ENCODE measurements around the gene C1orf216. TPM values are rescaled to one million over a fixed set of nuclear protein-coding genes. Genes with fewer than 3 reads are reported as not detected.
"Not testable (repeated sequence)": the region's sequence is repeated elsewhere in the genome, so short reads cannot be mapped to it uniquely, and the experiment has no call there.

The C1orf216 gene
- total RNA-seq, 1 donor from 2014 or later: 21.1 TPM

DNA sequence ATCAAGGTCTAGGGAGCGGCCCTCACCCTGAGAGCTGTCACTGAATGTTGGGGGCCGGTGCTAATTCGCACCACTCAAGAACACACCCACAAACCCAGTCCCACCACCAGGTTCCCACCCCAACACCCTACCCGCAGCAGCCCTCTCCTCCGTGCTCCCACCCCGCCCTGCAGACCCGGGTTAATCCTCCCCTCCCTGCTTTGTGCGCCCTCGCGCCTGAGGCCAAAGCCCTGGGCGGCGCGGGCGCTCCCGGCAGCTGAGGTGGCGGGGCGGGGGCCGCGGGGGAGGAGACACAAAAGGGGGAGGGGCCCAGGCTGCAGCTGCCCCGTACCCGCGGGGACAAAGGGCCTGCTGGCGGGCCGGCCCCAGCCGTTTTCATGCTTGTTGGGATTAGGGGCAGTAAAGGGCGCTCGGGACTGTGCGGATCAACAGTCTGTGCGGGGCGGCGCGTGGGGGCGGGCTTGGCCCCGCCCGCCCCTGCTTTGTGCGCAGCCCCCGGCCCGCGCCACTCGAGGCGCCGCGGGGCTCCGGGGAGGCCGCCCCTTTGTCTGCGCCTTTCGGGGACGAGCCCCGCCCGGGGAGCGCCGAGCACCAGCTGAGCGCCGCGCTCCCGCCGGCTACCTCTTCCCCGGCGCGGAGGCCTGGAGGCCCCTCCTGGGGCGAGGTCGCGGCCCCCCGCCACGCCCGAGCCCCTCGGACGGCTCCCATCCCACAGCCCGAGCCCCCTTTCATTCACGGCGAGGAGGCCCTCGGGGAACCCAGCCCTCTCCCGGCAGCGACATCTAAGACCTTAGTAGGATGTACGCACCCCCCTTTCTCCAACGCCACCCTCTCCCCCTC is 10.9 kb downstream of the C1orf216 start:
- no peak for DNase-seq (ENCODE audit: extremely low read depth, low read depth, low spot score)

DNA sequence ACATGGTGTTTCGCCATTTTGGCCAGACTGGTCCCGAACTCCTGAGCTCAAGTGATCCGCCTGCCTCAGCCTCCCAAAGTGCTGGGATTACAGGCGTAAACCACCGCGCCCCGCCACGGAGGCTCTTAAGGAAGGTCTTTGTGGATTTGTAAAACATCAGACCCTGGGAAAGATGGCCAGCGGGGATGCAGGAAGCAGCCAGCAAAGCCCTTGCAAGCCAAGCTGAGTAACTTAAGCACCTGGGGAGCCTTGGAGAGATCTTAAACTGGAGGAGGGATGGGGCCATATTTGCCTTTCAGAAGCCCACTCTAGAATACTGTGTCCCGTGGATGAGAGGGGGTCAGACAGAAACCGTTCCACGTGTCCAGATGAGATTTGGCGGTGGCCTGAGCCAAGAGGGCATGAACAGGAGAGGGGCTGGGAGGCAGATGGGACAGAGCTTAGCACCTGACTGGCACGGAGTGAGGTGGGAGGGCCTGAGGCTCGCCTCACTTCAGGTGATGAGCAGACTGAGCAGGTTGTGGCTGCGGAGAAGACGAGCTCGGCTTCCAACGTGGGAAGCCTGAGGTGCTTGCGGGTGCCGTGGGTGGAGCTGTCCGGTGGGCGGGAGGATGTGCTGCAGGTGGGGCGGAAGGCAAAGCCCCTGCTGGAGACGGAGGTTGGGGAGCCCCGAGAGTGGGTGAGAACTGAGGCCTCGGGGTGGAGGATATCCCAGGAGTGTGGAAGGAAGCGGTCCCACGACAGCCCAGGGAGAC is 11.7 kb downstream of the C1orf216 start:
- DNase-seq (ENCODE audit: extremely low read depth, low read depth, low spot score): no peak

DNA sequence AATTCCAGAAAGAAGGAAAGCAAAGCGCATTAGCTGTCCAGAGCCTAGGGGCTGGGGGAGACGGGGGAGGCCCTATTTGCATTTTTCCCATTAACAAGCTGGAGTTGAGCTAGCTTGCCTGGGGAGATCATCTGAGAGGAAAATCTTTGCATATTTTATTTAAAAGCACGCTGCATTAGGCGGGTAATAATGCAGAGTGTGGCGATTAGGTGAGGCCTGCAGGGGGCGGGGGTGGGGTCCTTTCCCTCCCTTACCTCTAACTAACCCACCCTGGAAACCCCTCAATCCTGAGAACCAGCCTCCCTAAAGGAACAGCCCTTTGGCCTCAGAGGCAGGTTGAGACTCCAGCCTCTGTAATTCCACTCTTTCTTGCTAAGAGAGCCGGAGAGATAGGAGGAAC is 16.2 kb downstream of the C1orf216 start:
- DNase-seq (ENCODE audit: extremely low read depth, low read depth, low spot score): no peak

DNA sequence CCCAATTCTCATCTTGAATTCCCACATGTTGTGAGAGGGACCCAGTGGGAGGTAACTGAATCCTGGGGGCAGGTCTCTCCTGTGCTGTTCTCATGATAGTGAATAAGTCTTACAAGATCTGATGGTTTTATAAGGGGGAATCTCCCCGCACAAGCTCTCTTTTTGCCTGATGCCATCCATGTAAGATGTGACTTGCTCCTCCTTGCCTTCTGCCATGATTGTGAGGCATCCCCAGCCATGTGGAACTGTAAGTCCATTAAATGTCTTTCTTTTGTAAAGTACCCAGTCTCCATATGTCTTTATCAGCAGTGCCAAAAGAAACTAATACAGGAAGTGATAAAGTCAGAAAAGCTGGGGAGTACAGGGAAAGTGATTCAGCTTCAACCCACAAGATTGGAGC is 19.5 kb downstream of the C1orf216 start:
- not testable (repeated sequence) for DNase-seq (ENCODE audit: extremely low read depth, low read depth, low spot score)

DNA sequence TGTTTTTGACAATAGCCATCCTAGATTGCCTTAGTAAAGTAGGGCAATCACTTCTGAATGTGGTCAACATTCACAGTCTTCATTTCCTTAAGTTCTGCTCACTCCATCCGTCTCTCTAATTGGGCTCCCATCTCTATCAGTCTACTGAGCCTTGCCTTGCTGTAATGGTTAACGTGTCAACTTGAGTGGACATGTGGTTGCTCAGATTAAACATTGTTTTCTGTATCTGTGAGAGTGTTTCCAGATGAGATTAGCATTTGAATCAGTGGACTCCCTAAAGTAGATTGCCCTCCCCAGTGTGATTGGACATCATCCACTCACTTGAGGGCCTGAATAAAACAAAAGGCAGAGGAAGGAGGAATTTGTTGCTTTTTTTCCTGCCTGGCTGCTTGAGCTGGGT is 26.4 kb downstream of the C1orf216 start:
- DNase-seq (ENCODE audit: extremely low read depth, low read depth, low spot score): no peak

DNA sequence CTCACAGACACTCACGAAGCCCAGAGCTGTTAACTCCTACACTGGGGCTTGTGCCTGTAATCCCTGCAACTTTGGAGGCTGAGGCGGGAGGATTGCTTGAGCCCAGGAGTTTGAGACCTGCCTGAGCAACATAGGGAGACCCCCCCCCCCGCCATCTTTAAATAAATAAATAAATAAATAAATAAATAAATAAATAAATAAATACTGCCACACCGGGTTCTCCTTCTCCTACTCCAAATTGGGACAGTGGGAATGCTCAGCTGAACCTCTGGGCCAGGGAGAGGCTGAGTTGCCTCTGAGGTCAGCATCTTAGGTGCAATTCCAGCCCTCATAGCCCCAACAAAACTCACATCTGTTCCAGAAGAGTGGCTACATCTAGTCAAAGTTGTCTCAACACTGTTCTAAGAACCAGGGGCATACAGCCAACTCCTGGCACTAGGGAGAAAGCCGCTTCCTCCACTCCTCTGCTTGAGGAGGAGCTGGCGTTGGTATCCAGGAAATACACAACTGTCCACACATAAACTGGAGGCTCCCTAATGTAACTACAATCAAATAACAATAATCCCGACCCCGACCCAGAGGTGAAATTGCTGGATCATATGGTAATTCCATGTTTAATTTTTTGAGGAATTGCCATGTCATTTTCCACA is 27.0 kb downstream of the C1orf216 start:
- DNase-seq (ENCODE audit: extremely low read depth, low read depth, low spot score): no peak

DNA sequence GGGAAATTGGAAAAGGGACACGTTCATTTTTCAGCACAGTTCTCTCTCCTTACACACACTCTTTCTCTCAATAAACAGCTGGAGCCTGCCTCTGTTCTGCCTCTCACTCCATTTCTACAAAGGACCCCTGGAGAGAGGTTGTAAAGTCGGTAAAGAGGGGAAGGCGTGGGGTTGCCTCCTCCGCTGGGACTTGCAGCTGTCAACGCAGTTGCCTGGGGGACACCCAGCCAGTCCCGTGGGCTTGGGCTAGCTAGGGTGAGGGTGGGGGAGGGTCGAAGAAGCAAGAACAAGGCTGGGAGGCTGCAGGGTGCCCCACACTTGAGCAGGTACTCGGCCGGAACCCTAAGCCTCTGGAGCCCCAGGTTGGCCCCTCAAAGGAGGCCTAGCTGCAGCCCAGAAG is 27.6 kb downstream of the C1orf216 start:
- no peak for DNase-seq (ENCODE audit: extremely low read depth, low read depth, low spot score)

DNA sequence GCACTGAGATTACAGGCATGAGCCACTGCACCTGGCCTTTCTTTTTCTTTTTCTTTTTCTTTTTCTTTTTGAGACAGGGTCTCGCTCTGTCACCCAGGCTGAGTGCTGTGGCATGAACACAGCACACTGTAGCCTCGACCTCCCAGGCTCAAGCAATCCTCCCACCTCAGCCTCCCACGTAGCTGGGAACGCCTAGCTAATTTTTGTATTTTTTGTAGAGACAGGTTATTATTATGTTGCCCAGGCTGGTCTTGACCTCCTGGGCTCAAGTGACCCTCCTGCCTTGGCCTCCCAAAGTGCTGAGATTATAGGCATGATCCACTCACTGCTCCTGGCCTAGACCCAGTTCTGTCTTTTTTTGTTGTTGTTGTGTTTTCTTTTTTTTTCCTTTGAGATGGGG is 28.6 kb downstream of the C1orf216 start:
- not testable (repeated sequence) for DNase-seq (ENCODE audit: extremely low read depth, low read depth, low spot score)

DNA sequence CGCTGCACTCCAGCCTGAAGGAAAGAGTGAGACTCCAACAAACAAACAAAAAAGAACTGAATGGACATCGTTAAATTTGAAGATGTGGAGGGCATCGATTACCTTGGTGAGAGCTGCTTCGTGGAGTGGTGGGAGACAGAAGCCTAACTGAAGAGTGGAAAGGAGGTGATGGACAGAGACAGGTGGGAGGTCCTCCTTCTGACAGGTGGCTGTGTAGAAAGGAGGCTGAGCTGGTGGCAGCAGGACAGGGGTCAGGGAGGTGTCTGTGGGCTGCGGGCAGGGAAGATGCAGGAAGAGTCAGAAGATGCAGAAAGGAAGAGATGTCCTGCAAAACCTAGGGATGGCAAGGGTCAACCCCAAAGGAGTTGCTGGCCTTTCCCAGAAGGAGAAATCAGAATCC is 30.5 kb downstream of the C1orf216 start:
- DNase-seq (ENCODE audit: extremely low read depth, low read depth, low spot score): no peak

DNA sequence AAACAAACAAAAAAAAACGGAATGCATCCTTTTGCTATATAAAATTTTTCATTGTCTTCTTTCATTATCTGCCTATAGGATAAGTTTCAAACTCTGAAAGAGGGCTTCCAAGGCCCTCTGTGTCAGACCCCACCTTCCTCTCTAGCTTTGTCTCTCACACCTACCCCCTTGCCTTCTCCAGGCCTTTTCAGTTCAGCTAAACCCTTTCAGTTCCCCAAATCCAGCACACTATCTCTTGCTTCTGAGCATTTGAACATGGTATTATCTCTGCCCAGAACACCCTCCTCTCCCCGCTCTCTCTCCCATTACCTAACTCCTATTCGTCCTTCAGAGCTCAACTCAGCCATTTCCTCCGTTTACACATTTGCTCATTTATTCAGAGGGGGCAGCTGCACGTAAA is 35.7 kb downstream of the C1orf216 start:
- no peak for DNase-seq (ENCODE audit: extremely low read depth, low read depth, low spot score)

DNA sequence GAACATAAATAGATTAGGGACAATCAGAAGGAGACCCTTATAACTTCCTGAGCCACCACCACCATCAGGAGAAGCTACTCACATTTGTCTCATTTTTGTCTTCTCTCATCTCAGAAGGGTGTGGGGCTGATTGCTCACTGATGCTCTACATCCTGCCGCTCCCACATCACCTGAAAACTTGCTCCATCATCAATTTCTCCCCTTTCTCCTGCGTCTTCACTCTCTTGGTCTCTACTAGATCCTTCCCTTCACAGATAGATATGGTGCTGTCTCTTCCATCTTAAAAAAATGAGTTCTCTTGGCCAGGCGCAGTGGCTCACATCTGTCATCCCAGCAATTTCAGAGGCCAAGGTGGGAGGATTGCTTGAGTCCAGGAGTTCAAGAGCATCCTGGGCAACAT is 38.4 kb downstream of the C1orf216 start:
- no peak for DNase-seq (ENCODE audit: extremely low read depth, low read depth, low spot score)

DNA sequence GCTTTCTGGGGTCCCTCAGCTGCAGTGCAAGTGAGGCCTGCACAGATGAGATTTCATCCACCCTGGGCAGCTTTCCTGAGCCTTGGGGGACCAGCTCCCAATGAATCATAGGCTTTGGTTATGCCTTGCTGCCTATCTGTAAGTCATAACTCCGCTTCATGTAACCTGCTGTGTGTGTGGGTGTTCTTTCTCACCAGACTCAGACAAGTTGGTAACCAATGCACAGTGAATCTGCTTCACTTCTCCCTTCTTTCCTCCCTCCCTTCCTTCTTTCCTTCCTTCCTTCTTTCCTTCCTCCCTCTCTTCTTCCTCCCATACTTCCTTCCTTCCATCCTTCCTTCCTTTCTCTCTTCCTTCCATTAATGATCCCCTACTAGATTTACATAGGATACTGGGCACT is 42.9 kb downstream of the C1orf216 start:
- no peak for DNase-seq (ENCODE audit: extremely low read depth, low read depth, low spot score)

DNA sequence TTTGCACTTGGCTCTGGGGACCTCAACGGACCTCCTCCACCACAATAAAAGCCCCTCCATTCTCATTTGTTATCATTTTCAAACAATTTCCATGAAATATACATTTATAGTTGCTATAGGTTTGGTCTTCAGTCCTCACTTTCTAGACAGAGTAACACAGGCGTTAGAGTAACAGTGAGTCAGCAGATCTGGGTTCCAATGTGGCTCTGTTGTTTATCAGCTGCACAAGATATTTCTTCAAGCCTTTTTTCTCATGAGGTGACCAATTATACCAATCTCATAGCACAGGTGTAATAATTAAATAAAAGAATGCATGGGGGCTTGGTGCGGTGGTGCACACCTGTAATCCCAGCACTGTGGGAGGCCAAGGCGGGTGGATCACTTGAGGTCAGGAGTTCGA is 44.6 kb downstream of the C1orf216 start:
- DNase-seq (ENCODE audit: extremely low read depth, low read depth, low spot score): no peak

DNA sequence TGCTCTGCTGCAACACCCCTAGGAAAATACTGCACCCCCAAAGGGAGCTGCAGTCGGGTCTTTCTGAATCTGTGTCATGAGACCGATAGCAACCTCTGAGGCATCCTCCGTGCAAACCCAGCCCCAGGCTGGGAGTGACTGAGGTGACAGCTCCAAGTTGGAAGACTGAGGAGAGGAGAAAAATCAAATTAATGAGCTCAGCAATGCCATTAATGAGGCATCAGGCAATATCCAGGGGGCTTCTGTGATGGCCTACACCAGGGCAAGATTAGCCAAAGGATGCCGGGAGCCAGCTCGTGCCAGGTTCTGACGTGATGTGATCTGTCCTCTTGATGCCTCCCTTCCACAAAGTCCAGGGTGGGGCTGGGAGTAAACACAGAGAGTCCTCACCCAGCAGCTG is 46.6 kb downstream of the C1orf216 start:
- DNase-seq (ENCODE audit: extremely low read depth, low read depth, low spot score): no peak

DNA sequence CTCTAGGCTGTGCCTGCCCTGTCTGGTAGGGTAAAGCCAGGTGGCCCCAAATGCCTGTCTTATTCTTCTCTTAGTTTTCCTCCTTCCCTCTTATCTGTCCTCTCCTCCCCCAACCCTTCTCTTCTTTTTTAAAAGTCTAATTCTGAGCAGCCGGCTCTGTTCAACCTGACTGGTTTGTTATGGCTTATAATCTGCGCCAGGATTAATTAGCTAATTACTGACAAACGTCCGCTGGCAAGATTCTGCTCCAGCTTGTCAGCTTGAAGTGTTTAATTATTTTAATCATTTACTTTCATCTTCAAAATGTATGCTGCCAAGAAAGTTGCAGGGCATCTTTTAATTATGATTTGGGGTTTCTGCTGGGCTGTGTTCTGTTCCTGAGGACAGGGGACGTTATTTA is 50.2 kb downstream of the C1orf216 start:
- DNase-seq (ENCODE audit: extremely low read depth, low read depth, low spot score): no peak

DNA sequence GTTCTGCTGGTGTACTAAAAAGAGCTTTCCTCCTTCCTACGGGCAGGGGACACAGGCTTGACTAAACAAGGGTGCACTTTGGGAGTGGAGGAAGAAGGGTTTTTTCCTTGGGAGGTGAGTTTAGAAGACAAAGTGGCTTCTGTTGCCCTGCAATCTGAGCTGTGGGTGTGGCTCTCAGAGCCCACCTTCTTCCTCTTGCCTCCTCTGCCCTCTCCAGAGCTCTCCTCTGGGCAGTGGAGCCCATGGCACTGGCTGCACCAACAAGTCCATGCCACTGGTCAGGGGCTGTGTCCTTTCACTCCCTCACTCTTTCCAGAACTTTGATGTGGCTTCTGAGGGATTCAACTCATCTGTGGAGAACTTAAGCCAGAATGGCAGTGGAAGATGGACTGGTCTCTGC is 51.8 kb downstream of the C1orf216 start:
- no peak for DNase-seq (ENCODE audit: extremely low read depth, low read depth, low spot score)

DNA sequence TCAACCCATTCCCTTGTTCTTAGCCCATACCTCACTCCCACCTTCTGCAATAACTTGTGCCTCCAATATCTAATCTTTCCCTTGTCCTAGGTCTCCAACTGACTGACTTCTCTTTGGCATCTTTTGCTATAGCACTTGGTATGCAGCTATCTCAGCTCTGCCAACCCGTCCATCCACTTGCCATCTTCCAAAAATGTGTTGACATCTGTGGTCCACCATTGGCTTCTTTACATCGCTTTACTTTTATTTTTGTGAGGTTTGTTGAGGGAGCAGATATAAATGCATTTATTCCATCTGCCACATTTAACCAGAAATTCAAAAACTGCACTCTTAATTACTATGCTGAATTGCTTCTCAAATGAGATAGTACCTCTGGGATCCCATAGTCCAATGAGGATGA is 52.5 kb downstream of the C1orf216 start:
- DNase-seq (ENCODE audit: extremely low read depth, low read depth, low spot score): no peak

Other genes with a start within 250 kb of the C1orf216 start
- gene KIAA0319L, start 161.5 kb downstream of the C1orf216 start, total RNA-seq: 68.7 and 102 TPM in 2 replicates
- gene NCDN, start 161.1 kb downstream of the C1orf216 start, total RNA-seq: 23.4 and 28.5 TPM in 2 replicates
- gene TFAP2E, start 145.6 kb downstream of the C1orf216 start, total RNA-seq: 0.24 TPM in 1 of 2 replicates, not detected in the other
- gene PSMB2, start 77.4 kb downstream of the C1orf216 start, total RNA-seq: 72.8 and 86.3 TPM in 2 replicates
- 2.6 and 5.1 TPM in 2 replicates for gene CLSPN, start 51.1 kb upstream of the C1orf216 start, total RNA-seq
- gene AGO4, start 89.1 kb upstream of the C1orf216 start, total RNA-seq: 7.6 and 11.7 TPM in 2 replicates
- gene AGO1, start 164.3 kb upstream of the C1orf216 start, total RNA-seq: 20.3 and 22.6 TPM in 2 replicates
- gene AGO3, start 212.2 kb upstream of the C1orf216 start, total RNA-seq: 10.2 and 16.5 TPM in 2 replicates